Natural killer cell (primary cell): ENCODE measurements around the gene PRKCB. TPM values are rescaled to one million over a fixed set of nuclear protein-coding genes. Genes with fewer than 3 reads are reported as not detected.

Experiments used
- ATAC-seq, 3 donors: fragments of 150-1000 bp in 2 of 3; fragments of 200-7000 bp in 1 of 3; cut with Tn5 transposase; 1 replicate in 1 of 3; 2 replicates in 2 of 3; pipeline ENCODE4 v1.10.0; 2021; ENCODE audit warnings: mild to moderate bottlenecking in 2 of 3, moderate library complexity in 2 of 3
- DNase-seq, 2 donors: peaks; one replicate each; pipeline versions ENCODE4 v3.0.0 to v3.0.0-alpha.2; 2013 to 2021; ENCODE audit warnings: mixed read lengths in 1 of 2
- H3K27ac ChIP-seq: one replicate; pipeline ENCODE4 v1.5.1; 2013; ENCODE audit warnings: mild to moderate bottlenecking, low read length
- H3K27me3 ChIP-seq: one replicate; pipeline ENCODE4 v1.6.1; 2013; ENCODE audit warnings: low read length; ENCODE audit not compliant: control insufficient read depth, insufficient read depth
- H3K36me3 ChIP-seq: one replicate; pipeline ENCODE4 v1.6.1; 2013; ENCODE audit warnings: low read length; ENCODE audit not compliant: control insufficient read depth, insufficient read depth
- H3K4me1 ChIP-seq: one replicate; pipeline ENCODE4 v1.6.1; 2013; ENCODE audit warnings: low read length; ENCODE audit not compliant: control insufficient read depth, insufficient read depth
- H3K4me3 ChIP-seq: one replicate; pipeline ENCODE4 v1.5.1; 2013; ENCODE audit warnings: low read length
- H3K9me3 ChIP-seq: one replicate; pipeline ENCODE4 v1.6.1; 2013; ENCODE audit warnings: low read length; ENCODE audit not compliant: control insufficient read depth, insufficient read depth
- H3K27ac Mint-ChIP-seq, 2 donors: one replicate each; pipeline ENCODE4 v1.8.0; 2022; ENCODE audit warnings: mild to moderate bottlenecking in 2 of 2, mixed read lengths in 2 of 2, moderate library complexity in 1 of 2
- H3K27me3 Mint-ChIP-seq, 2 donors: one replicate each; pipeline ENCODE4 v1.8.0; 2022; ENCODE audit warnings: low read depth in 2 of 2, mixed read lengths in 2 of 2
- H3K36me3 Mint-ChIP-seq: one replicate; pipeline ENCODE4 v1.8.0; 2022; ENCODE audit warnings: mixed read lengths
- H3K4me1 Mint-ChIP-seq, 2 donors: one replicate each; pipeline ENCODE4 v1.8.0; 2022; ENCODE audit warnings: mixed read lengths in 2 of 2
- H3K4me3 Mint-ChIP-seq: one replicate; pipeline ENCODE4 v1.8.0; 2022; ENCODE audit warnings: mild to moderate bottlenecking, moderate library complexity, mixed read lengths
- H3K9me3 Mint-ChIP-seq, 2 donors: one replicate each; pipeline ENCODE4 v1.8.0; 2022; ENCODE audit warnings: mixed read lengths in 2 of 2
- WGBS: methylation state at CpG from one replicate; pipeline ENCODE4 v1.1.7; 2013; ENCODE audit warnings: missing lambda C conversion rate; ENCODE audit not compliant: insufficient coverage; 5-methylcytosine and 5-hydroxymethylcytosine counted together
- intact Hi-C: fragments of 100-400 bp; cut with micrococcal nuclease; formaldehyde crosslinking; loops from one replicate; pipeline ENCODE4 v1.14.2; 2022
- total RNA-seq, 4 donors: library from RNA; stranded (reverse); fragments of 120-200 nt in 1 of 4; gene quantifications; one replicate each; pipeline versions ENCODE4 v1.2.3 to v1.2.4, GENCODE V29; 2013 to 2022
- TF ChIP-seq, protein P1 (sequence below): fragments of 200-600 bp; IDR thresholded peaks from one replicate; pipeline ENCODE4 v1.8.0; 2022; ENCODE audit warnings: antibody characterized with exemption

PRKCB gene
- total RNA-seq, 3 donors from 2014 or later (not counting 1 experiment from before 2014, with no cell fraction given): 182 to 222 (median 183) TPM

DNA sequence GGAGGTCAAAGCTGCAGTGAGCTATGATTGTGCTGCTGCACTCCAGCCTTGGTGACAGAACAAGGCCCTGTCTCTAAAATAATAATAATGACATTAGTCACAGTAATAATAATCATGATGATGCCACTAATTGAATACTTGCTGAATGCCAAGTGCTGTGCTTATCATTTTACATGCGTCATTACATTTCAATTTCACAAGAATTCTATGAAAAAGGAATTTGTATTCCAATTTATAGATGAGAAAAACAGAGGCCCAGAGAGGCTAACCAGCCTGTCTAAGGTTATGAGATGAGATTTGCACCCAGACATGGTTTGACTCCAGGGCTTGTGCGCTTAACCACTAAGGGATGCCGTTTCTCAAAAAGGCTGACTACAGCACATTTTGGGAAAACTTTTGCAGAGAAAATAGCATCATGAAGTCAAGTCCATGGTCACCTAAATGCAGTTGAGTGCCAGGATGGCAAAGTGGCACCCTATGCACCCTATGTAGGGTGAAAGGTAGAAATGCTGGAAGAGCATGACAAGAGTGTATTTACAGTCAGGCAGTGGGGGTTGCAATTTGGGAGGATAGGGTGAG is 276.0 kb downstream of the PRKCB start:
- no peak for DNase-seq
- H3K27me3 ChIP-seq: no peaks in the 10 kb centered on the region
- H3K4me1 ChIP-seq: no peaks in the 10 kb centered on the region
- ATAC-seq: no peak
- no peaks in the 10 kb centered on the region for H3K9me3 ChIP-seq
- peaks cover 11% of the 10 kb centered on the region for H3K36me3 ChIP-seq
- no peak overlapping the region for H3K27ac ChIP-seq
- H3K4me3 Mint-ChIP-seq: no peak overlapping the region
- peak overlapping the region in 1 of 2 donors; percentile 38 for H3K27ac Mint-ChIP-seq
- peaks cover 4 to 21% of the 10 kb centered on the region in 2 donors for H3K4me1 Mint-ChIP-seq
- 93% methylated on average over 2 of the region's 3 CpGs for WGBS
- H3K27me3 Mint-ChIP-seq: no peaks in the 10 kb centered on the region
- intact Hi-C loops: no loop called here
- no peaks in the 10 kb centered on the region for H3K9me3 Mint-ChIP-seq
- TF ChIP-seq, protein P1, sequence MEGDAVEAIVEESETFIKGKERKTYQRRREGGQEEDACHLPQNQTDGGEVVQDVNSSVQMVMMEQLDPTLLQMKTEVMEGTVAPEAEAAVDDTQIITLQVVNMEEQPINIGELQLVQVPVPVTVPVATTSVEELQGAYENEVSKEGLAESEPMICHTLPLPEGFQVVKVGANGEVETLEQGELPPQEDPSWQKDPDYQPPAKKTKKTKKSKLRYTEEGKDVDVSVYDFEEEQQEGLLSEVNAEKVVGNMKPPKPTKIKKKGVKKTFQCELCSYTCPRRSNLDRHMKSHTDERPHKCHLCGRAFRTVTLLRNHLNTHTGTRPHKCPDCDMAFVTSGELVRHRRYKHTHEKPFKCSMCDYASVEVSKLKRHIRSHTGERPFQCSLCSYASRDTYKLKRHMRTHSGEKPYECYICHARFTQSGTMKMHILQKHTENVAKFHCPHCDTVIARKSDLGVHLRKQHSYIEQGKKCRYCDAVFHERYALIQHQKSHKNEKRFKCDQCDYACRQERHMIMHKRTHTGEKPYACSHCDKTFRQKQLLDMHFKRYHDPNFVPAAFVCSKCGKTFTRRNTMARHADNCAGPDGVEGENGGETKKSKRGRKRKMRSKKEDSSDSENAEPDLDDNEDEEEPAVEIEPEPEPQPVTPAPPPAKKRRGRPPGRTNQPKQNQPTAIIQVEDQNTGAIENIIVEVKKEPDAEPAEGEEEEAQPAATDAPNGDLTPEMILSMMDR: no peak
- peaks cover 12% of the 10 kb centered on the region for H3K36me3 Mint-ChIP-seq
- no peak overlapping the region for H3K4me3 ChIP-seq

DNA sequence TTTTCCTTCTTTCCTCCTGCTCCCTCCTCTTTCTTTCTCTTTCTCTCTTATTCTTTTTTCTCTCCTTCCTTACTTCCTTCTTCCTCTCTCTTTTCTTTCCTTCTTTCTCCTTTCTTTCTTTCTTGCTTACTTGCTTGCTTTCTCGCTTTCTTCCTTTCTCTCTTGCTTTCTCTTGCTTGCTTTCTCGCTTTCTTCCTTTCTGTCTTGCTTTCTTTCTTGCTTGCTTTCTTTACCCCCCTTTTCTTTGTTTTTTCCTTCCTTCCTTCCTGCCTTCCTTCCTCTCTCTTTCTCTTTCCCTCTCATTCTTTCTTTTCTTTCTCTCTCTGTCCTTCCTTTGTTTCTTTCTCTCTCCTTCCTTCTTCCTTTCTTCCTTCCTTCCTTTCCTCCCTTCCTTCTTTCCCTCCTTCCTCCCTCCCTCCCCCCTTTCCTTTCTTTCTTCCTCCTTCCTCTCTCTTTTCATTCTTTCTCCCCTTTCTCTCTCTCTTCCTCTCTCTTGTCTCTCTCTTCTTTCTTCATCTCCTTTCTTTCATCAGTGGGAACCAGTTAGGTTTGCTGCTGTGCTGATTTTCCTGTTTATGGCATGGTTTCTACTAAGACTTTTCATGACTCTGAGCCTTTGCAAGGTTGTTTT is 277.4 kb downstream of the PRKCB start:
- H3K27me3 Mint-ChIP-seq: no peaks in the 10 kb centered on the region
- H3K4me3 Mint-ChIP-seq: no peak overlapping the region
- ATAC-seq (no peak), DNase-seq (no peak)
- Histone ChIP-seq H3K27me3 (no peaks in the 10 kb centered on the region), H3K9me3 (no peaks in the 10 kb centered on the region), H3K27ac (no peak overlapping the region), H3K36me3 (peaks cover 11% of the 10 kb centered on the region), H3K4me3 (no peak overlapping the region), H3K4me1 (no peaks in the 10 kb centered on the region)
- peaks cover 12% of the 10 kb centered on the region for H3K36me3 Mint-ChIP-seq
- intact Hi-C loops: no loop called here
- TF ChIP-seq, protein P1: no peak
- peak overlapping the region in 1 of 2 donors; percentile 5 for H3K27ac Mint-ChIP-seq
- WGBS: over 99% methylated on average over 2 of the region's 2 CpGs
- H3K4me1 Mint-ChIP-seq: peaks cover 0 to 21% of the 10 kb centered on the region in 2 donors
- no peaks in the 10 kb centered on the region for H3K9me3 Mint-ChIP-seq

DNA sequence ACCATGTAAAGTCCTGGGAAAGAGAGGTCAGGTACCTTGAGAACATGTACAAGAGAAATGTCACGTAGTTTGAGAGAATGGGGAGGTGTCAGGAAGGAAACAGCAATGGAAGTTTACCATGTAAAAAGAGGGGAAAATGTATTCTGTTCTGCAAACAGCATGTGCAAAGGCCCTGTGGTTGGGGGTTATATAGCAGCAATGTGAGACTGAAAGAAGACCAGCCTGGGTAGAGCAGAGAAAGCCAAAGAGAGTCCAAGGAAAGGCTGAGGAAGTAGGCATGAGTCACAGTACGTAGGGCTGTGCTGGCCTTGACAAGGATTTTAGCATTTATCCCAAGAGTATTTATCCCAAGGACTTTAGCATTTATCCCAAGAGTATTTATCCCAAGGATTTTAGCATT is 279.1 kb downstream of the PRKCB start:
- TF ChIP-seq, protein P1: no peak
- H3K36me3 Mint-ChIP-seq: peaks cover 12% of the 10 kb centered on the region
- Histone ChIP-seq H3K27ac (no peak overlapping the region), H3K9me3 (no peaks in the 10 kb centered on the region), H3K4me1 (no peaks in the 10 kb centered on the region), H3K4me3 (no peak overlapping the region), H3K27me3 (no peaks in the 10 kb centered on the region), H3K36me3 (peaks cover 13% of the 10 kb centered on the region)
- WGBS: 100% methylated on average over 2 of the region's 2 CpGs
- H3K4me3 Mint-ChIP-seq: no peak overlapping the region
- H3K4me1 Mint-ChIP-seq: peaks cover 0 to 24% of the 10 kb centered on the region in 2 donors
- H3K27me3 Mint-ChIP-seq: no peaks in the 10 kb centered on the region
- no peaks in the 10 kb centered on the region for H3K9me3 Mint-ChIP-seq
- DNase-seq: no peak
- intact Hi-C loops: no loop called here
- no peak for ATAC-seq
- H3K27ac Mint-ChIP-seq: peak overlapping the region in 1 of 2 donors; percentile 39
